ENCODE measurements around the gene DTD1. TPM values are rescaled to one million over a fixed set of nuclear protein-coding genes. Genes with fewer than 3 reads are reported as not detected.

Gene DTD1
- total RNA-seq, 1 donor from 2014 or later: 20.1 TPM

GRCh38 chr20:18657575-18657974 is 69.7 kb downstream of the DTD1 start:
- intact Hi-C loops (cut with micrococcal nuclease): no loop called here

GRCh38 chr20:18662279-18663040 is 74.6 kb downstream of the DTD1 start:
- intact Hi-C loops (cut with micrococcal nuclease): no loop called here

DNA sequence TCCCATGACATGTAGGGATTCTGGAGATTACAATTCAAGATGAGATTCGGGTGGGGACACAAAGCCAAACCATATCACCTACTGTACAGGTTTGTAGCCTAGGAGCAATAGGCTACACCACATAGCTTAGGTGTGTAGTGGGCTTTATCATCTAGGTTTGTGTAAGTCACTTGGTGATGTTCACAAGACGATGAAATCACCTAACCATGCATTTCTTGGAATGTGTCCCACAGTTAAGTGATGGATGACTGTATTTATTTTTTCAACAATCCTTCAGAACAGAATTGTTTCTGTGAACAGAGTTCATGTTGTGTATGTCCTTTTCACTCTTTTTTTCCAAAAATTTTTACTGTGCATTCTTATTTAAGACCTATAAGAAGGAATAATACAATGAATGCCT is 76.1 kb downstream of the DTD1 start:
- intact Hi-C loops (cut with micrococcal nuclease): no loop called here

GRCh38 chr20:18665135-18665534 is 77.3 kb downstream of the DTD1 start:
- intact Hi-C loops (cut with micrococcal nuclease): no loop called here

GRCh38 chr20:18666803-18667415 is 79.1 kb downstream of the DTD1 start:
- intact Hi-C loops (cut with micrococcal nuclease): no loop called here

DNA sequence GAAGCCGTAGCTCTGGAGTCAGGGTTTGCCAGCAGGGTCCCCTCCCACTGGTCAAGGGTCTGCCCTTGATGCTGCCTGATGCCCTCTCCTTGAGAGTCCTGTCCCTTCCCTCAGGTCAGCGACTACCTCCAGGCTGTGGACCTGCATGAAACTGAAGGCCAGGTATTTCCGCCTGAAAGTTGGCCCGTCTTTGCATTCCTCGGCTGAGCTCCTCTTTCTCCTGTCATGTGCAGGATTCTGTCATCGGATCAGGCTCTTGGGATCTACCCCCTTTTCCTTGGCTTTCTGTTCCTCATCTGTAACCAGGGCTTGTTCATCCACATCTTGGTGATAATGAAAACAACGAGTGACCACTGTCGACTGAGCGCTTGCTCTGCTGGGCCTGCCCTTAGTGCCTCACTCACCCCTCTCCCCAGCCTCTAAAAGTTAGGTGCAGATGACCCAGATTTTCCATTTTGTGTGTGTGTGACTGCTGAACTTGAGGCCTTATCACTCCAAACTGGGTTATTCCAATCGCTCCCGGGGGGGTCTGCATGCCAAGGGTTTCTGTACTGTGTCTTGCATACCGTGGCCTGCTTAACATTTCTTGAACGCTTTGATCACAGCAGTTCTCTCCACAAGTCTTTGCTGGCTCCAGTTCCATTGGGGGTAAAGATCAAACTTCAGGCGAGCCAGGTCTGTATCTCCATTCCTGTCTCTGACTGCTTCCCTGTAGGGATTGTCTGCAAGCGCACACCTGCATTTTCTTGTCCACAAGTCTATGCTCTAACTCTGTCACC is 81.6 kb downstream of the DTD1 start:
- intact Hi-C loops (cut with micrococcal nuclease): no loop called here

DNA sequence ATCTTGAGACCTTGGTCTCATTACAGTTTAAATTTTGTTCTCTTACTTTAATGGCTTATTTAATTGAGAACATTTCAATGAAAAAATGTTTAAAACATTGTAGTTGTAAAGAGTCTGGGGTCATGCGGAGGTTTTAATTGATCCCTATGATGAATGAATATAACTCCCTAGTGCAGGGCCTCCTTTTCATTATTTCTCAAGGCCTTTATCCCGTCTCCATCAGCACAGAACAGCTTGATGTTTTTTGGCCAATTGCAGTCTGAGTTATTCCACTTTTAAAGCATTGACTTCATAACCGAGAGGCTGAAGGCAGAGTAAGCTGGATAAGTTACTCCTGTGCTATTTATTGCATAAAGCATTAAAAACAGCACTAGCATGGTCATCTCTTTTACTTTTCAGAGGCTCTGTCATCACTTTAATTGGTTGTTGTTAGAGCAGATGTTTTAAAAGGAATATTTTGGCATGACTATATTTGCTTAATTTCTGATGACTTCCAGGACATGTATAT is 83.4 kb downstream of the DTD1 start:
- intact Hi-C loops (cut with micrococcal nuclease): no loop called here

GRCh38 chr20:18672834-18673233 is 85.0 kb downstream of the DTD1 start:
- intact Hi-C loops (cut with micrococcal nuclease): no loop called here

DNA sequence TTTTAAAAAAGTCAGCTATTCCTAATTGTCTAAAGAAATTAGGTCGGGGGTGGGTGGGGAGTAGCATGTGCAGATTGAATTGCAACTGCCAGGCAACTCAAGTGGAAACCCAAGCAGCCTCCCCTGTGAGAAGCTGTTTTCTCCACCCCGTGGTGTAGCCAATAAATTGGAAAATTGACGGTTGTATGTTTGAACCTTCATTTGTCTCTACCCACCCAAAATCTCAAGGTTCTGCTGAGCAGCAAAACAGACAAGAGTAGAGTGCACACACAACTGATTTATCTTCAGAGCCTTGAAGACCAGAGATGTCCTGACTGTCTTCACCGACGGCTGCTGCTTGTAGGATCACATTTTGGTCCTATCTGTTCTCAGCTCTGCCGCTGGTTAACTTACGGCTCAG is 88.5 kb downstream of the DTD1 start:
- intact Hi-C loops (cut with micrococcal nuclease): no loop called here

GRCh38 chr20:18677126-18677525 is 89.3 kb downstream of the DTD1 start:
- intact Hi-C loops (cut with micrococcal nuclease): no loop called here

DNA sequence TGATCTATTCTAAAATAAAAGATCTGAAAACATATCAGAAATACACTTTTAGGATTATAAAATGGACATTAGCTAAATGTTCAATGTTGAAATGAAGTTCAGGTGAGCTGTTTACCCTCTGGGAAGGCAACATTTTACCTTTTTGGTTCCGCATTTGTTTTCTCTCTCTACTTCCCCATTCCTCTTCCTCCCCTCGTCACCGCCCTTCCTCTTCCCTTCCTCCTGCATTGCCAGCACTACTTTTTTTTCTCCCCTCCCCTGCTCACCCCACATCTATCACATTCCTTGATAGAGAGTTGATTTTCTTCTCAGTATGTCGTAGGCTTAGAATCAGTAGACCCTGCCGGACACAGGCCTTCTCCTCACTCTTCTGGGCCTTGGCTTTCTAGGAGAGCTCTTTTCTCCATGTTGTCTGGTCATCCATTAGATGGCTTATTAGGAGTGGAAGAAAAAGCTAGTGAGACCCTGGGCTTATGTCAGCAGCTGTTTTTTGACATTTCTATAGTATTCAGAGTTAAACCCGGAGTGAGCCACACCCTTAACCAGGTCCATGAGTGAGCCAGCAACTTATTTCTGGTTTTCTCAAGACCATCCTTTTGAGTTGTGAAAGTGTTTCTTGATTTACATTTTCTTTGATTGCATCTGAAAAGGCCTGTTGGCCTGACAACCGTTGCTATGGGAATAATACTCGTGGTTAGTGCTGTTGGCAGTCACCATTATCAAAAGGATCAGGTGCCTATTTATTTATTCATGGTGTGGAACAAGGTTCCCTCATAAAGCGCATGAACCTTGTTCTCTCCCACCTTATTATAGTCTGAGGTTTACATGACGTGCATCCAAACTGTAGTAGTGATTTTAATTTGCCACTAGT is 90.9 kb downstream of the DTD1 start:
- intact Hi-C loops (cut with micrococcal nuclease): no loop called here

GRCh38 chr20:18683839-18684238 is 96.0 kb downstream of the DTD1 start:
- intact Hi-C loops (cut with micrococcal nuclease): no loop called here

DNA sequence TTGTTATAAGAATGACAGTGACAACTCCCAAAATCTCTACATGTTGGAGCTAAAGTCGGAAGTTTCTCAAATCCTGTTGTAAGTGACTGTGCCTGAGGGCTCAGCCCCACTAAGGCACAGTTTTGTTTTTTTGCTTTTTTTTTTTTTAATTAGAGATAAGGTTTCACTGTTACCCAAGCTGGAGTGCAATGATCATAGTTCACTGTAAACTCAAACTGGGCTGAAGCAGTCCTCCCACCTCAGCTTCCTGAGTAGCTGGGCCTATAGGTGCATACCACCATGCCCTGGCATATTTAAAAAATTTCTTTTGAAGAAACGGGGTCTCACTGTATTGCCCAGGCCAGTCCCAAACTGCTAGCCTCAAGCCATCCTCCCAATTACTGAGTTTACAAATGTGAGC is 96.9 kb downstream of the DTD1 start:
- intact Hi-C loops (cut with micrococcal nuclease): no loop called here

GRCh38 chr20:18685406-18685805 is 97.6 kb downstream of the DTD1 start:
- intact Hi-C loops (cut with micrococcal nuclease): no loop called here

DNA sequence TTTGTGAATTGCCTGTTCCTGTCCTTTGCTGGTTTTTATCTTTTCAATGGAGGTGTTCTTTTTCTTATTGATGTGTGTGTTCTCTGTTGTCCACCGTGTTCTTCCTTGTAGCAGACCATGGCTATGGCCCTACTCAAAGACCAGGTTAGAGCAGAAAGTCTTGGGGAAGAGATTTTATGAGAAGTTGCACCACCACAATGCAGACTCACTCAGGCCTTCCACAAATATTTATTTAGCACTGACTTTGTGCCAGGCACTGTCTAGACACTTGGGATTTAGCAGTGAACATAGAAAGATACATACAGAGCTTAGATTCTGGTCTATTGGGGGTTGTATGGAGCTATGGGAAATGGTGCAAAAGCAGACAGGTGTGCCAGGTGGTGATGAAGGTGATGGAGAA is 98.8 kb downstream of the DTD1 start:
- intact Hi-C loops (cut with micrococcal nuclease): no loop called here

GRCh38 chr20:18688676-18689075 is 100.8 kb downstream of the DTD1 start:
- intact Hi-C loops (cut with micrococcal nuclease): no loop called here

DNA sequence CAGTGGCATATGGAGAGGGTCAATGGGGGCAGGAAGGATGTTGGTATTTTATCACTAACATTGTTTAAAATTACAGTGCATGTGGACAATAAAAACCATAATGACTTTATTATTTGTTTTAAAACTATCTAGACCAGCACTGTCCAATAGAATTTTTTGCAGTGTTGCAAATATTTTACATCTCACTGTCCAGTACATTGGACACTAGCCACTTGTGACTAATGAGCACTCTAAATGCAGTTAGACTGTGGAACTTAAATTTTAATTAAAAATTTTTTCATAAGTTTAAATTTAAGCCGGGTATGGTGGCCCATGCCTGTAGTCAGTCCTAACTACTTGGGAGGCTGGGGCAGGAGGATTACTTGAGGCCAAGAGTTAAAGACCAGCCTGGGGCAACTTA is 101.7 kb downstream of the DTD1 start:
- intact Hi-C loops (cut with micrococcal nuclease): no loop called here

GRCh38 chr20:18692447-18692846 is 104.6 kb downstream of the DTD1 start:
- intact Hi-C loops (cut with micrococcal nuclease): no loop called here

DNA sequence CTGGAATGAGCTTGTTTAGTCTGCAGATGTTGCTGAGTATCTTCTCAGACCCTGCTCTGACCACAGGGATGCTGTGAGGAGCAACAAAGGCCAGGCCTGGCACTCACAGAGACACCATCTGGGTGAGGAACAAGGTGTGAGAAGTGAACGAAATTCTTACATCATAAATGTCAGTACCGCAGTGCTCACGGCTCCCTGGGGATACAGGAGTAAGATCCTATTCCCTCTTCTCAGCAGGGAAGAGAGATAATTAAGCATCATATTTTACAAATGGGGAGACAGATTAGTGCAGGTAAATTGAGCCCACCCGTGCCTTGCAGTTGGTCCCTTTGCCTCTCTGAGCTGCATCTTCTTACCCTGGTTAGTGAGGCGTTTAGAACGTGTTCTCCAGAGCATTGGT is 106.2 kb downstream of the DTD1 start:
- intact Hi-C loops (cut with micrococcal nuclease): no loop called here

DNA sequence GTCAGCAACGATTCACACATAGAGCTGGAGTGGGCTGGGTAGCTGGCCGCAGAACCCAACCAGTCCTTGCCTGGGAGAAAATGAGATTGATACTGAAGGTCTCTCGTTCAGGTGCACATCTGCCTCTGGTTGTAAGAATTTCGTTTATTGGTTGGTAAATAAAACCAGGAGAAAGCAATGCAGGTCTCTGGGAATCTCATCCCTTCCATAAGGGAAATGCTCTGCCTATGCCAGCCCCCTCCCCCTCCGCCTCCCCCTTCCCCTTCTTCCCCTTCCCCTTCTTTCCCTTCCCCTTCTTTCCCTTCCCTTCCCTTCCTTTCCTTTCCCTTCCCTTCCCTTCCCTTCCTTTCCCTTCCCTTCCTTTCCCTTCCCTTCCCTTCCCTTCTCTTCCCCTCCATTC is 107.3 kb downstream of the DTD1 start:
- intact Hi-C loops (cut with micrococcal nuclease): no loop called here

- intact Hi-C loops (cut with micrococcal nuclease): no loop called here
Measured at GRCh38 chr20:18698735-18699380, 111.0 kb downstream of the DTD1 start.

All from T-helper 1 cell treated with Interleukin-12 subunit alpha and Interleukin-12 subunit beta and Interleukin-4 antibody, amounts not matched to agents 30 ng/mL and 1 ng/mL, for 36 hours (primary cell).